ENCODE measurements around the gene CYYR1.

- TF ChIP-seq CTCF (tag by site-specific recombination; IDR thresholded peaks at IDR 0.05) (no peak), ZNF610 (tag by site-specific recombination; IDR thresholded peaks at IDR 0.05; ENCODE audit: borderline replicate concordance) (no peak), ZNF707 (tag by site-specific recombination; IDR thresholded peaks at IDR 0.05) (no peak), ZNF341 (tag by site-specific recombination; IDR thresholded peaks at IDR 0.05; ENCODE audit: low read depth) (no peak), OVOL3 (tag by site-specific recombination; IDR thresholded peaks at IDR 0.05) (no peak)
- TF ChIP-seq, protein P1, sequence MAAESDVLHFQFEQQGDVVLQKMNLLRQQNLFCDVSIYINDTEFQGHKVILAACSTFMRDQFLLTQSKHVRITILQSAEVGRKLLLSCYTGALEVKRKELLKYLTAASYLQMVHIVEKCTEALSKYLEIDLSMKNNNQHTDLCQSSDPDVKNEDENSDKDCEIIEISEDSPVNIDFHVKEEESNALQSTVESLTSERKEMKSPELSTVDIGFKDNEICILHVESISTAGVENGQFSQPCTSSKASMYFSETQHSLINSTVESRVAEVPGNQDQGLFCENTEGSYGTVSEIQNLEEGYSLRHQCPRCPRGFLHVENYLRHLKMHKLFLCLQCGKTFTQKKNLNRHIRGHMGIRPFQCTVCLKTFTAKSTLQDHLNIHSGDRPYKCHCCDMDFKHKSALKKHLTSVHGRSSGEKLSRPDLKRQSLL (tag by site-specific recombination; IDR thresholded peaks at IDR 0.05) = no peak
Observed at GRCh38 chr21:26505211-26505610, 67.9 kb downstream of the CYYR1 start.
